LNCAP (cell line): ENCODE results near the gene RRP36.

Source experiments
- CTCF ChIP-seq: fragments of 450-650 bp; IDR thresholded peaks from 2 replicates; pipeline ENCODE4 v1.5.1; 2017; ENCODE audit warnings: mild to moderate bottlenecking

The RRP36 gene

GRCh38 chr6:43047998-43048397 lies 26.6 kb downstream of the RRP36 start:
- no peak for TF ChIP-seq CTCF

GRCh38 chr6:43050981-43051380 lies 29.6 kb downstream of the RRP36 start:
- no peak for TF ChIP-seq CTCF

- no peak for TF ChIP-seq CTCF
Observed at GRCh38 chr6:43052225-43052841, 30.9 kb downstream of the RRP36 start.

- TF ChIP-seq CTCF = no peak
Observed at GRCh38 chr6:43052842-43053544, 31.6 kb downstream of the RRP36 start.

GRCh38 chr6:43053545-43054205 lies 32.3 kb downstream of the RRP36 start, which contains the start of gene CUL7:
CUL7 (minus strand) TSS chr6:43053851; CDS start chr6:43052788, 1,063 bp downstream.
- TF ChIP-seq CTCF = no peak

GRCh38 chr6:43054206-43054943 lies 33.0 kb downstream of the RRP36 start:
- TF ChIP-seq CTCF = no peak

- TF ChIP-seq CTCF = no peak
Observed at GRCh38 chr6:43055966-43056365, 34.5 kb downstream of the RRP36 start.
